GM12878 (cell line): ENCODE results near the gene CYP46A1. TPM values are rescaled to one million over a fixed set of nuclear protein-coding genes. Genes with fewer than 3 reads are reported as not detected.

ENCODE experiments used
- ATAC-seq: fragments of 200-7000 bp; cut with Tn5 transposase; 3 replicates; pipeline ENCODE4 v1.9.1; 2020; ENCODE audit warnings: mild to moderate bottlenecking, moderate library complexity
- BruUV-seq: library from RNA; stranded (reverse); fragments of 400-500 nt; replicated peaks from 2 replicates; lab custom pipeline; 2021; lab: Mats Ljungman, UMichigan
- CTCF ChIA-PET: fragments of 300-600 bp; sonication (Branson Sonifier 250); formaldehyde crosslinking; extraction: SDS; loops from one replicate; lab custom pipeline; 2021; ENCODE audit warnings: inconsistent platforms; lab: Yijun Ruan, JAX
- POLR2A ChIA-PET: fragments of 350-600 bp; formaldehyde crosslinking; extraction: SDS; loops from one replicate; lab custom pipeline; 2021; ENCODE audit warnings: inconsistent platforms; lab: Charles Lee
- RAD21 ChIA-PET: fragments of 300-600 bp; sonication (Branson Sonifier 250); formaldehyde crosslinking; loops from one replicate; lab custom pipeline; 2023; ENCODE audit warnings: antibody characterized with exemption; ENCODE audit not compliant: unreplicated experiment; lab: Charles Lee
- SMC1A ChIA-PET: fragments of 300-600 bp; sonication (Branson Sonifier 250); formaldehyde crosslinking; loops from one replicate; lab custom pipeline; 2023; ENCODE audit not compliant: unreplicated experiment, uncharacterized antibody; lab: Charles Lee
- DNase-seq: peaks from one replicate; pipeline ENCODE4 v3.0.0-alpha.2; 2011; ENCODE audit warnings: low read depth, low spot score
- FAIRE-seq: peaks from 3 replicates; lab custom pipeline; 2011; peaks lifted over from hg19 to GRCh38; lab: Jason Lieb, UNC
- H2AFZ ChIP-seq: 2 replicates; pipeline ENCODE4 v1.6.0; 2011; ENCODE audit warnings: low read depth, low read length, control low read depth; ENCODE audit not compliant: control insufficient read depth
- H3K27ac ChIP-seq: 2 replicates; pipeline ENCODE4 v1.5.1; 2011; ENCODE audit warnings: control low read depth; ENCODE audit not compliant: control insufficient read depth, insufficient read depth
- H3K27me3 ChIP-seq, 2 experiments: replicated peaks in 1 of 2; 2 replicates each; pipeline versions ENCODE4 v1.6.0 to v1.6.1; 2011; ENCODE audit warnings: low read length in 1 of 2; ENCODE audit not compliant: control insufficient read depth in 2 of 2, insufficient read depth in 2 of 2
- H3K36me3 ChIP-seq, 2 experiments: 2 replicates each; pipeline ENCODE4 v1.5.1; 2011; ENCODE audit warnings: low read length in 1 of 2; ENCODE audit not compliant: control insufficient read depth in 2 of 2, insufficient read depth in 2 of 2
- H3K4me1 ChIP-seq: 2 replicates; pipeline ENCODE4 v1.6.1; 2011; ENCODE audit warnings: mild to moderate bottlenecking, low read length, moderate library complexity, mixed read lengths; ENCODE audit not compliant: control insufficient read depth, insufficient read depth
- H3K4me2 ChIP-seq: 2 replicates; pipeline ENCODE4 v1.6.0; 2011; ENCODE audit warnings: control low read depth; ENCODE audit not compliant: control insufficient read depth, insufficient read depth
- H3K4me3 ChIP-seq: fragments of 200-600 bp; sonication (generic); 2 replicates; pipeline ENCODE4 v1.5.1; 2016
- H3K79me2 ChIP-seq: 2 replicates; pipeline ENCODE4 v1.6.0; 2011; ENCODE audit warnings: low read length; ENCODE audit not compliant: control insufficient read depth, insufficient read depth
- H3K9ac ChIP-seq: 2 replicates; pipeline ENCODE4 v1.8.0; 2011; ENCODE audit warnings: low read length, control low read depth, mixed read lengths; ENCODE audit not compliant: control insufficient read depth, insufficient read depth
- H3K9me3 ChIP-seq: replicated peaks from 3 replicates; pipeline ENCODE4 v1.5.1; 2011; ENCODE audit warnings: mild to moderate bottlenecking, low read length; ENCODE audit not compliant: control insufficient read depth, insufficient read depth
- H4K20me1 ChIP-seq: 2 replicates; pipeline ENCODE4 v1.6.0; 2011; ENCODE audit not compliant: control insufficient read depth, insufficient read depth
- HSF1 ChIP-seq: fragments of 150-350 bp; IDR thresholded peaks from 2 replicates; pipeline ENCODE4 v1.6.1; 2014; ENCODE audit warnings: mild to moderate bottlenecking, low read depth, low read length
- MEF2B ChIP-seq: fragments of 450-650 bp; IDR thresholded peaks from 2 replicates; pipeline ENCODE4 v1.6.1; 2018; ENCODE audit warnings: mild to moderate bottlenecking, moderate library complexity; ENCODE audit not compliant: partially characterized antibody, poor library complexity, severe bottlenecking
- MTA3 ChIP-seq: IDR thresholded peaks from 2 replicates; pipeline ENCODE4 v1.6.1; 2012; ENCODE audit warnings: low read length, inconsistent platforms, borderline replicate concordance
- MYB ChIP-seq: fragments of 150-350 bp; IDR thresholded peaks from 2 replicates; pipeline ENCODE4 v1.6.1; 2014; ENCODE audit warnings: mild to moderate bottlenecking, low read depth, low read length, borderline replicate concordance
- NRF1 ChIP-seq: conservative IDR thresholded peaks from 2 replicates; pipeline ENCODE4 v1.6.1; 2011; ENCODE audit warnings: mild to moderate bottlenecking, low read depth, low read length, improper control_type of control experiment
- SMAD5 ChIP-seq: IDR thresholded peaks from 2 replicates; pipeline ENCODE4 v1.6.1; 2016; ENCODE audit warnings: antibody characterized with exemption, low read depth
- ZBTB33 ChIP-seq: fragments of 450-650 bp; IDR thresholded peaks from 2 replicates; pipeline ENCODE4 v1.6.1; 2017; ENCODE audit warnings: mild to moderate bottlenecking
- WGBS: methylation state at CpG from one replicate; pipeline ENCODE4 v1.1.6; 2016; ENCODE audit warnings: low lambda C conversion rate; ENCODE audit not compliant: insufficient replicate concordance, insufficient coverage; ENCODE audit errors: missing lambda C conversion rate; 5-methylcytosine and 5-hydroxymethylcytosine counted together
- in situ Hi-C: fragments of 300-500 bp; cut with MboI; formaldehyde crosslinking; loops from 9 replicates; pipeline ENCODE4 v1.14.3; 2018; ENCODE audit warnings: mixed read lengths
- intact Hi-C: fragments of 100-400 bp; cut with micrococcal nuclease; formaldehyde crosslinking; loops from one replicate; pipeline ENCODE4 v1.14.2; 2022; ENCODE audit not compliant: unreplicated experiment
- polyA plus RNA-seq, 11 experiments: library from polyadenylated mRNA; depleted of rRNA in 4 of 11; unstranded in 6 of 11; stranded (reverse) in 5 of 11; fragments of >200 nt; fragmentation: Nextera tagmentation in 4 of 11; fragmentation: Illumina TruSeq in 1 of 11; extraction: Ambion mirVana in 4 of 11; extraction: Trizol in 1 of 11; gene quantifications; 1 replicate in 1 of 11; 2 replicates in 10 of 11; pipeline versions ENCODE4 v1.2.1 to v1.2.3, GENCODE V29; 2011 to 2016; ENCODE audit warnings: inconsistent platforms in 2 of 11, missing spikeins in 2 of 11, low read depth in 1 of 11
- total RNA-seq, 4 experiments: library from RNA; depleted of rRNA in 3 of 4; stranded (reverse); fragments of >200 nt in 3 of 4; fragmentation: Illumina TruSeq in 1 of 4; extraction: Trizol in 1 of 4; gene quantifications; 2 replicates each; pipeline versions ENCODE4 v1.2.1 to v1.2.3, GENCODE V29; 2013 to 2021

Gene CYP46A1
- total and polyA plus RNA-seq, 10 of the 15 experiments (the other 5 are each of a cell fraction or from before 2014, with no cell fraction given): 0.04 to 0.11 TPM; not detected in 8

GRCh38 chr14:99722741-99723140 is 38.6 kb downstream of the CYP46A1 start:
- peaks cover 9% of the 10 kb centered on the region for H3K4me1 ChIP-seq
- no peak overlapping the region for H3K27ac ChIP-seq
- WGBS: 45% methylated on average over 9 of the region's 9 CpGs
- ATAC-seq (no peak), FAIRE-seq (no peak), DNase-seq (no peak)
- SMC1A ChIA-PET: no interaction called here
- H2AFZ ChIP-seq: no peak overlapping the region
- H3K4me2 ChIP-seq: no peak overlapping the region
- H4K20me1 ChIP-seq: no peaks in the 10 kb centered on the region
- CTCF ChIA-PET: no interaction called here
- H3K27me3 ChIP-seq: no peaks in the 10 kb centered on the region; a peak in 1 of 4 replicates
- no peak overlapping the region for H3K4me3 ChIP-seq
- POLR2A ChIA-PET: no interaction called here
- in situ Hi-C loops: no loop called here
- no peaks in the 10 kb centered on the region for H3K36me3 ChIP-seq
- no peak for TF ChIP-seq MEF2B
- TF ChIP-seq SMAD5: no peak
- no peak for TF ChIP-seq ZBTB33
- no peak for TF ChIP-seq NRF1
- no peak for TF ChIP-seq MTA3
- TF ChIP-seq MYB: no peak
- TF ChIP-seq HSF1: no peak
- no peak overlapping the region for H3K9ac ChIP-seq
- no TSS peak for BruUV-seq
- RAD21 ChIA-PET: no interaction called here
- intact Hi-C loops: no loop called here
- H3K9me3 ChIP-seq: no peaks in the 10 kb centered on the region
- no peaks in the 10 kb centered on the region for H3K79me2 ChIP-seq
